Vagina (tissue), 2 donors: ENCODE data around the gene NUBPL. TPM values are rescaled to one million over a fixed set of nuclear protein-coding genes. Genes with fewer than 3 reads are reported as not detected.

ENCODE experiments used
- DNase-seq, 2 donors: peaks; one replicate each; pipeline ENCODE4 v3.0.0-alpha.2; 2017; ENCODE audit errors: extremely low spot score in 2 of 2
- H3K27ac ChIP-seq: fragments of 200-600 bp; sonication (generic); one replicate; pipeline ENCODE4 v1.5.1; 2019
- H3K27me3 ChIP-seq: fragments of 200-600 bp; sonication (generic); one replicate; pipeline ENCODE4 v1.5.1; 2019
- H3K36me3 ChIP-seq, 2 donors: fragments of 200-600 bp; sonication (generic); one replicate each; pipeline ENCODE4 v1.5.1; 2017 to 2019
- H3K4me1 ChIP-seq: fragments of 200-600 bp; sonication (generic); one replicate; pipeline ENCODE4 v1.5.1; 2019
- H3K4me3 ChIP-seq, 2 donors: fragments of 200-600 bp; sonication (generic); 1 replicate in 1 of 2; 2 replicates in 1 of 2; pipeline ENCODE4 v1.5.1; 2016 to 2019
- H3K9me3 ChIP-seq: fragments of 200-600 bp; sonication (generic); one replicate; pipeline ENCODE4 v1.5.1; 2019
- POLR2A ChIP-seq, 2 donors: fragments of 450-650 bp; IDR thresholded peaks; one replicate each; pipeline ENCODE4 v1.6.1; 2017; ENCODE audit warnings: antibody characterized with exemption in 2 of 2, mild to moderate bottlenecking in 2 of 2, moderate library complexity in 2 of 2
- POLR2AphosphoS5 ChIP-seq, 2 donors: sonication (generic); formaldehyde crosslinking; IDR thresholded peaks; one replicate each; pipeline ENCODE4 v1.9.0; 2017; ENCODE audit warnings: antibody characterized with exemption in 2 of 2, mild to moderate bottlenecking in 2 of 2, low read depth in 1 of 2; ENCODE audit not compliant: insufficient read depth in 1 of 2
- intact Hi-C: fragments of 100-400 bp; cut with DNase I; formaldehyde crosslinking; loops from one replicate; pipeline ENCODE4 v1.15.1; 2023
- total RNA-seq: library from RNA; depleted of rRNA; stranded (reverse); fragments of >200 nt; gene quantifications from one replicate; pipeline ENCODE4 v1.2.3, GENCODE V29; 2016
- TF ChIP-seq, protein P1 (sequence below), 3 experiments: fragments of 450-650 bp in 2 of 3; fragments of 200-600 bp in 1 of 3; sonication (generic) in 1 of 3; IDR thresholded peaks; one replicate each; pipeline ENCODE4 v1.5.1; 2017 to 2019; ENCODE audit warnings: antibody characterized with exemption in 3 of 3, mild to moderate bottlenecking in 2 of 3, moderate library complexity in 2 of 3

NUBPL gene
- total RNA-seq, 1 donor from 2014 or later: 8.6 TPM

DNA sequence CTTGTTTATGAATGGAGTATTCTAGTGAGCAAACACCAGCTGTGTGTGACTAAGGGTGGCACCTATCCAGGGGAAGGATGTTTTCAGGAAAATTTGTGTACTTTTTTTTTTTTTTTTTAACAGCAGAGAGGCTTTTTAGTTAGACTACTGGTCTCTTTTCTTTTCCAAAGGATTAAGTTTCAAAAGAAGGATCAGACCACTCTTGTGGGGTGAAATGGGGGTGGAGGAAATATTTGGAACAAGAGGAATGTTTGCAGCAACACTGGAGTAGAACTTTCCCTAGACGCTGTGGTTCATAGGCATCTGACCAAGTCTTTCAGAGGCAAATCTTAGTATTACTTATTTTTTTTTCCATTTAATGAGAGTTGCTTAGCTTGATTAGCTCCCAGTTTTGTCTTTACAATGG is 21.1 kb downstream of the NUBPL start:
- TF ChIP-seq POLR2A (IDR thresholded peaks at IDR 0.05) (no peak), POLR2AphosphoS5 (IDR thresholded peaks at IDR 0.05; ENCODE audit: insufficient read depth in 1 of 2, low read depth in 1 of 2) (no peak)
- TF ChIP-seq, protein P1, sequence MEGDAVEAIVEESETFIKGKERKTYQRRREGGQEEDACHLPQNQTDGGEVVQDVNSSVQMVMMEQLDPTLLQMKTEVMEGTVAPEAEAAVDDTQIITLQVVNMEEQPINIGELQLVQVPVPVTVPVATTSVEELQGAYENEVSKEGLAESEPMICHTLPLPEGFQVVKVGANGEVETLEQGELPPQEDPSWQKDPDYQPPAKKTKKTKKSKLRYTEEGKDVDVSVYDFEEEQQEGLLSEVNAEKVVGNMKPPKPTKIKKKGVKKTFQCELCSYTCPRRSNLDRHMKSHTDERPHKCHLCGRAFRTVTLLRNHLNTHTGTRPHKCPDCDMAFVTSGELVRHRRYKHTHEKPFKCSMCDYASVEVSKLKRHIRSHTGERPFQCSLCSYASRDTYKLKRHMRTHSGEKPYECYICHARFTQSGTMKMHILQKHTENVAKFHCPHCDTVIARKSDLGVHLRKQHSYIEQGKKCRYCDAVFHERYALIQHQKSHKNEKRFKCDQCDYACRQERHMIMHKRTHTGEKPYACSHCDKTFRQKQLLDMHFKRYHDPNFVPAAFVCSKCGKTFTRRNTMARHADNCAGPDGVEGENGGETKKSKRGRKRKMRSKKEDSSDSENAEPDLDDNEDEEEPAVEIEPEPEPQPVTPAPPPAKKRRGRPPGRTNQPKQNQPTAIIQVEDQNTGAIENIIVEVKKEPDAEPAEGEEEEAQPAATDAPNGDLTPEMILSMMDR (IDR thresholded peaks at IDR 0.05): no peak
- H3K27ac ChIP-seq: no peak overlapping the region
- no peak for DNase-seq
- no peaks in the 10 kb centered on the region for H3K27me3 ChIP-seq
- peaks cover 30% of the 10 kb centered on the region for H3K4me1 ChIP-seq
- no peak overlapping the region for H3K4me3 ChIP-seq
- no peaks in the 10 kb centered on the region for H3K36me3 ChIP-seq
- intact Hi-C loops: no loop called here
- no peaks in the 10 kb centered on the region for H3K9me3 ChIP-seq

DNA sequence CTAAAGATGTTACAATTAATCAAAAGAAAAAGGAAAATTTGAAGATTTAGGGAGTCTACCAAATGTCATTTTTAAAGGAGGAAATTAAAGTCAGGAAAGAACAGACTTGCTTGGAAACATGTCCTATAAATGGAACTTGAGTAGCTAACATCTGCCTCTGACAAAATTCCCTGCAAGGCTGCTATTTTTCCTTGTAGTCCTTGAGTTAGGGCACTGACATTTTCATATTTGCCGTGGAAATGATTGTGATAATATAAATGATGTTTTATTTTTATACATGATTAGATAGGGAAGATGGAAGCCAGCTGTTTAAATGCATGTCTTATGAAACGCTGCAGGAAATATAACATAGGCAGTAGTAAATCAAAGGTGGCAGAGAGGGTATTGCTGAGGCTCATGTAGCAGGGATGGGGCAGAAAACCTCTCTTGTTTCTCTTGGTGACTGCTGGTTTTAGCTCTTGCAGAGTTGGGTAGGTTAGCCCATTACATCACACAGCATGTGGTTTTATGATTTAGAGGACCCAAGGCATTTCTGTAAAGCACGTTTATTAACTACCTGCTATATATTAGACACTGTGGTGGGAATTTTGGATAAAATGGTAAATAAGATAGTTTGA is 21.7 kb downstream of the NUBPL start:
- TF ChIP-seq POLR2A (IDR thresholded peaks at IDR 0.05) (no peak), POLR2AphosphoS5 (IDR thresholded peaks at IDR 0.05; ENCODE audit: insufficient read depth in 1 of 2, low read depth in 1 of 2) (no peak)
- TF ChIP-seq, protein P1 (IDR thresholded peaks at IDR 0.05): no peak
- Histone ChIP-seq H3K9me3 (no peaks in the 10 kb centered on the region), H3K4me3 (no peak overlapping the region), H3K27ac (no peak overlapping the region), H3K36me3 (no peaks in the 10 kb centered on the region), H3K4me1 (peaks cover 24% of the 10 kb centered on the region), H3K27me3 (no peaks in the 10 kb centered on the region)
- no peak for DNase-seq
- intact Hi-C loops: no loop called here

DNA sequence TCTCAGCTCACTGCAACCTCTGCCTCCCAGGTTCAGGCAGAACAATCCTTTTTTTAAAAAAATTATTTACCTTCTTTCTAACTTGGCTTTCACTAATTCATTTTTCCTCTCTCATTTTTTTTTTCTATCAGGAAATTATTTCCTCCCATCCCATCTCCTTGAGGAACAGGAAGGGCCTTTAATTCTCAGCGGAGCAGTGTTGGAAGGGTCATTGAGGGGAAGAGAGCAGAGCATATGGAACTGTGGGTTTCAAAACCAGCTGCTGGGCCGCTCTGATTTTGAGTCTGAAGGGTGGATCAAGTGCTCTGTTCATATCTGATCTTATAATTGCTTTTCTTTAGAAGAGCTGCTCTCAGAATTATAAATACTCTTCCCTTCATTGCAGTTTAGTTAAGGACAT is 29.0 kb downstream of the NUBPL start:
- intact Hi-C loops: no loop called here
- H3K4me3 ChIP-seq: no peak overlapping the region

DNA sequence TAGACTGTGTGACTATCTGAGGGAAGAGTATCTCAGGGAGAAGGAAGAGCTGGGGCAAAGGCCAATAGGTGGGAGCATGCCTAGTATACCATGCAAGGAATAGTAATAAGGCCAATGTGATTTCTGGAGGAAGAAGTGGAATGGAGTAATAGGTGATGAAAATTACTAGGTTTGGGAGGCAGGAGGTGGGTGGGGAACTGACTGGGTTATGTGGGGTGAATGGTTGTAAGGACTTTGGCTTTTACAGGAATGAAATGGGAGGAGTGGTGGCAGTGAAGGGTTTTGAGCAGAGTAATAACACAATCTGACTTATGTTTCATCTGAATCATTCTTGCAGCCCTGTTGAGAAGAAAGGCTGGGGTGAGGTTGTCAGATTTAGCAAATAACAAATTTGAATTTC is 30.9 kb downstream of the NUBPL start:
- no peak overlapping the region for H3K27ac ChIP-seq
- no peaks in the 10 kb centered on the region for H3K27me3 ChIP-seq
- no peak for TF ChIP-seq POLR2A (IDR thresholded peaks at IDR 0.05)
- TF ChIP-seq, protein P1 (IDR thresholded peaks at IDR 0.05): no peak
- no peak overlapping the region for H3K4me3 ChIP-seq
- no peak for DNase-seq
- H3K36me3 ChIP-seq: no peaks in the 10 kb centered on the region
- no peaks in the 10 kb centered on the region for H3K4me1 ChIP-seq
- H3K9me3 ChIP-seq: no peaks in the 10 kb centered on the region
- intact Hi-C loops: no loop called here

More for the DNA sequence above, 29.0 kb downstream of the NUBPL start:
- no peaks in the 10 kb centered on the region for H3K9me3 ChIP-seq
- no peak overlapping the region for H3K27ac ChIP-seq
- H3K27me3 ChIP-seq: no peaks in the 10 kb centered on the region
- no peaks in the 10 kb centered on the region for H3K4me1 ChIP-seq
- TF ChIP-seq, protein P1 (IDR thresholded peaks at IDR 0.05): no peak
- TF ChIP-seq POLR2AphosphoS5 (IDR thresholded peaks at IDR 0.05; ENCODE audit: insufficient read depth in 1 of 2, low read depth in 1 of 2): no peak
- no peak for TF ChIP-seq POLR2A (IDR thresholded peaks at IDR 0.05)
- no peak for DNase-seq
- H3K36me3 ChIP-seq: no peaks in the 10 kb centered on the region

DNA sequence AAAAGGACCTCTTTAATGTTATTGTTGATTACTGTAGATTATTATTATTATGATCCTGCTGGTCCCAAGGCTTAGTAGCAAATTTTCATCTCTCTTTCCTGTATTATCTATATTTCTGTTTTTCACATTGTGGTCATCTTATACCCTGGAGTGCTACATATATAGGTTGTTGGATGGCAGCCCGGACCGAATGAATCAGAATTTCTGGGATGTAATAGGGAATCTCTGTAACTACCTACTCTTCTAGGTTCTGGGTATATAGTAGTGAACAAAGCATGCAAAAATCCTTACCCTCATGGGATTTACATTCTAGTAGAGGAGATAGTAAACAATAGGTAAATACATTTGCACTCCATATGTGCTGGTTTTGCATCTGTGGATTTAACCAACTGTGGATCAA is 31.4 kb downstream of the NUBPL start:
- no peak for DNase-seq
- no peak overlapping the region for H3K27ac ChIP-seq
- no peaks in the 10 kb centered on the region for H3K9me3 ChIP-seq
- TF ChIP-seq, protein P1 (IDR thresholded peaks at IDR 0.05): no peak
- no peak for TF ChIP-seq POLR2A (IDR thresholded peaks at IDR 0.05)
- no peak for TF ChIP-seq POLR2AphosphoS5 (IDR thresholded peaks at IDR 0.05; ENCODE audit: insufficient read depth in 1 of 2, low read depth in 1 of 2)
- H3K4me3 ChIP-seq: no peak overlapping the region
- H3K36me3 ChIP-seq: no peaks in the 10 kb centered on the region
- intact Hi-C loops: no loop called here
- no peaks in the 10 kb centered on the region for H3K27me3 ChIP-seq
- H3K4me1 ChIP-seq: no peaks in the 10 kb centered on the region
